C4-2B (cell line): Measurements from ENCODE around the gene IGFBP4.

Experiments
- H3K27ac ChIP-seq: fragments of 450-650 bp; 2 replicates; pipeline ENCODE4 v1.5.1; 2017
- ZFX ChIP-seq: fragments of 450-650 bp; IDR thresholded peaks from 2 replicates; pipeline ENCODE4 v1.6.1; 2017
- TF ChIP-seq, protein P1 (sequence below): fragments of 450-650 bp; conservative IDR thresholded peaks from 2 replicates; pipeline ENCODE4 v1.5.1; 2017; ENCODE audit warnings: mild to moderate bottlenecking

IGFBP4 gene

GRCh38 chr17:40506786-40507185 is 63.5 kb downstream of the IGFBP4 start:
- no peak overlapping the region for H3K27ac ChIP-seq
- TF ChIP-seq, protein P1, sequence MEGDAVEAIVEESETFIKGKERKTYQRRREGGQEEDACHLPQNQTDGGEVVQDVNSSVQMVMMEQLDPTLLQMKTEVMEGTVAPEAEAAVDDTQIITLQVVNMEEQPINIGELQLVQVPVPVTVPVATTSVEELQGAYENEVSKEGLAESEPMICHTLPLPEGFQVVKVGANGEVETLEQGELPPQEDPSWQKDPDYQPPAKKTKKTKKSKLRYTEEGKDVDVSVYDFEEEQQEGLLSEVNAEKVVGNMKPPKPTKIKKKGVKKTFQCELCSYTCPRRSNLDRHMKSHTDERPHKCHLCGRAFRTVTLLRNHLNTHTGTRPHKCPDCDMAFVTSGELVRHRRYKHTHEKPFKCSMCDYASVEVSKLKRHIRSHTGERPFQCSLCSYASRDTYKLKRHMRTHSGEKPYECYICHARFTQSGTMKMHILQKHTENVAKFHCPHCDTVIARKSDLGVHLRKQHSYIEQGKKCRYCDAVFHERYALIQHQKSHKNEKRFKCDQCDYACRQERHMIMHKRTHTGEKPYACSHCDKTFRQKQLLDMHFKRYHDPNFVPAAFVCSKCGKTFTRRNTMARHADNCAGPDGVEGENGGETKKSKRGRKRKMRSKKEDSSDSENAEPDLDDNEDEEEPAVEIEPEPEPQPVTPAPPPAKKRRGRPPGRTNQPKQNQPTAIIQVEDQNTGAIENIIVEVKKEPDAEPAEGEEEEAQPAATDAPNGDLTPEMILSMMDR, result no peak
- no peak for TF ChIP-seq ZFX
